Heart left ventricle (tissue), 16 donors: ENCODE measurements around the gene GTF3C5. TPM values are rescaled to one million over a fixed set of nuclear protein-coding genes. Genes with fewer than 3 reads are reported as not detected.
A peak's percentile ranks its signal among the peaks of the same experiment; 100 is the strongest.

Source experiments
- ATAC-seq, 4 donors: fragments of 200-7000 bp; cut with Tn5 transposase; one replicate each; pipeline ENCODE4 v1.9.1; 2020 to 2022; ENCODE audit warnings: moderate library complexity in 4 of 4, mild to moderate bottlenecking in 3 of 4, moderate number of reproducible peaks in 1 of 4
- DNase-seq, 5 donors: peaks; one replicate each; pipeline ENCODE4 v3.0.0-alpha.2; 2020
- H3K27ac ChIP-seq, 12 donors: fragments of 200-600 bp; sonication (generic) in 4 of 12; one replicate each; pipeline versions ENCODE4 v1.5.0 to v1.8.0; 2016 to 2022; ENCODE audit warnings: mild to moderate bottlenecking in 2 of 12
- H3K27me3 ChIP-seq, 9 donors: fragments of 200-600 bp; sonication (generic) in 2 of 9; one replicate each; pipeline versions ENCODE4 v1.5.1 to v1.8.0; 2016 to 2022; ENCODE audit warnings: mild to moderate bottlenecking in 3 of 9
- H3K36me3 ChIP-seq, 9 donors: fragments of 200-600 bp; sonication (generic) in 2 of 9; one replicate each; pipeline versions ENCODE4 v1.5.0 to v1.8.0; 2018 to 2022; ENCODE audit warnings: mild to moderate bottlenecking in 2 of 9
- H3K4me1 ChIP-seq, 12 donors: fragments of 200-600 bp; sonication (generic) in 4 of 12; one replicate each; pipeline versions ENCODE4 v1.5.0 to v1.8.0; 2016 to 2022; ENCODE audit warnings: mild to moderate bottlenecking in 3 of 12
- H3K4me3 ChIP-seq, 12 donors: fragments of 200-600 bp; sonication (generic) in 4 of 12; one replicate each; pipeline versions ENCODE4 v1.5.0 to v1.8.0; 2017 to 2022; ENCODE audit warnings: mild to moderate bottlenecking in 9 of 12, moderate library complexity in 4 of 12
- H3K9me3 ChIP-seq, 12 donors: fragments of 200-600 bp; sonication (generic) in 4 of 12; one replicate each; pipeline versions ENCODE4 v1.5.0 to v1.8.0; 2016 to 2022; ENCODE audit warnings: mild to moderate bottlenecking in 1 of 12
- POLR2A ChIP-seq, 2 donors: fragments of 450-650 bp; IDR thresholded peaks; one replicate each; pipeline ENCODE4 v1.6.1; 2017; ENCODE audit warnings: antibody characterized with exemption in 2 of 2, mild to moderate bottlenecking in 2 of 2, moderate library complexity in 2 of 2
- WGBS, 4 donors: extraction: QIAGEN DNeasy Blood & Tissue Kit in 2 of 4; methylation state at CpG; one replicate each; pipeline versions ENCODE4 v1.1.5 to v1.1.7; 2013 to 2018; 5-methylcytosine and 5-hydroxymethylcytosine counted together
- intact Hi-C, 10 donors: fragments of 100-400 bp; cut with DNase I; formaldehyde crosslinking; loops; one replicate each; pipeline versions ENCODE4 v1.11.1 to v1.14.2; 2022
- long read RNA-seq, 3 donors: library from polyadenylated mRNA; unstranded; transcript quantifications; one replicate each; pipeline ENCODE4 v2.0.0, GENCODE V29; 2020 to 2021
- polyA plus RNA-seq, 2 donors: library from polyadenylated mRNA; stranded (reverse); fragments of 200-250 nt; gene quantifications; one replicate each; pipeline ENCODE4 v1.2.3, GENCODE V29; 2013
- total RNA-seq, 9 donors: library from RNA; depleted of rRNA in 2 of 9; stranded (reverse); fragments of >200 nt in 2 of 9; fragmentation: NEBNext Ultra II Directional in 3 of 9; extraction: Animal tissue kit (Norgen Biotek cat#: 25700) in 3 of 9; gene quantifications; one replicate each; pipeline versions ENCODE4 v1.1.0 to v1.2.4, GENCODE V29; 2016 to 2023
- TF ChIP-seq, protein P1 (sequence below), 12 donors: fragments of 200-600 bp; sonication (generic) in 4 of 12; IDR thresholded peaks; one replicate each; pipeline versions ENCODE4 v1.5.0 to v1.8.0; 2018 to 2022; ENCODE audit warnings: antibody characterized with exemption in 12 of 12, mild to moderate bottlenecking in 5 of 12
- donor health status: ischemic (EF 13 %, LVEDD 7.1; RV severe dilation, severe dysfunction).
- donor health status: healthy with polysubstance abuse.
- donor health status: DM: no; HTN: yes; CAD: no.
- donor health status: DM: no; HTN: no; CAD: no.
- donor health status: ischemic (EF 25% LVEDD 6.9; RV normal size, moderate dysfunction).
- donor health status: ischemic (EF 25% LVEDD 5.7; RV mildly dilated, moderate dysfunction).
- donor health status: healthy.
- donor health status: DM: yes; HTN: yes; CAD: no.
- donor health status: ischemic (EF 35%, LVEDD 5.7; RV mildly dilated, moderate dysfunction).
- donor health status: nonischemic (EF 11% LVEDD 7.7; RV severe dilation, severe dysfunction).
- donor health status: DM: yes; HTN: yes; CAD: no.
- donor health status: PGD.
- donor health status: ischemic (EF 29% LVEDD 5.4; RV normal size, mild dysfunction).
- donor health status: nonischemic (EF 23%, LVEDD 6.1; RV moderate dilation, normal function).

GTF3C5 gene, protein sequence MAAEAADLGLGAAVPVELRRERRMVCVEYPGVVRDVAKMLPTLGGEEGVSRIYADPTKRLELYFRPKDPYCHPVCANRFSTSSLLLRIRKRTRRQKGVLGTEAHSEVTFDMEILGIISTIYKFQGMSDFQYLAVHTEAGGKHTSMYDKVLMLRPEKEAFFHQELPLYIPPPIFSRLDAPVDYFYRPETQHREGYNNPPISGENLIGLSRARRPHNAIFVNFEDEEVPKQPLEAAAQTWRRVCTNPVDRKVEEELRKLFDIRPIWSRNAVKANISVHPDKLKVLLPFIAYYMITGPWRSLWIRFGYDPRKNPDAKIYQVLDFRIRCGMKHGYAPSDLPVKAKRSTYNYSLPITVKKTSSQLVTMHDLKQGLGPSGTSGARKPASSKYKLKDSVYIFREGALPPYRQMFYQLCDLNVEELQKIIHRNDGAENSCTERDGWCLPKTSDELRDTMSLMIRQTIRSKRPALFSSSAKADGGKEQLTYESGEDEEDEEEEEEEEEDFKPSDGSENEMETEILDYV
- total RNA-seq: 10 to 100 TPM; 22.9 to 45.8 (median 34.5) TPM
- 10 to 100 TPM; 46.7 to 51.7 TPM for polyA plus RNA-seq
- long read RNA-seq, donor 1, transcript GTF3C5-202 (11 exons, 2,406 nt): major isoform, 14 of 53 reads
- long read RNA-seq, donor 1, partial matches to known transcripts: 35 of 53 reads
- long read RNA-seq, donor 1, other reads (novel, unspliced or antisense): 4 of 53 reads
- long read RNA-seq, donor 2, transcript GTF3C5-202 (11 exons, 2,406 nt): major isoform, 70 of 96 reads
- long read RNA-seq, donor 2, partial matches to known transcripts: 18 of 96 reads
- long read RNA-seq, donor 2, other reads (novel, unspliced or antisense): 6 of 96 reads
- long read RNA-seq, donor 3, transcript GTF3C5-202 (11 exons, 2,406 nt): major isoform, 20 of 42 reads
- long read RNA-seq, donor 3, partial matches to known transcripts: 17 of 42 reads
- long read RNA-seq, donor 3, other reads (novel, unspliced or antisense): 5 of 42 reads

DNA sequence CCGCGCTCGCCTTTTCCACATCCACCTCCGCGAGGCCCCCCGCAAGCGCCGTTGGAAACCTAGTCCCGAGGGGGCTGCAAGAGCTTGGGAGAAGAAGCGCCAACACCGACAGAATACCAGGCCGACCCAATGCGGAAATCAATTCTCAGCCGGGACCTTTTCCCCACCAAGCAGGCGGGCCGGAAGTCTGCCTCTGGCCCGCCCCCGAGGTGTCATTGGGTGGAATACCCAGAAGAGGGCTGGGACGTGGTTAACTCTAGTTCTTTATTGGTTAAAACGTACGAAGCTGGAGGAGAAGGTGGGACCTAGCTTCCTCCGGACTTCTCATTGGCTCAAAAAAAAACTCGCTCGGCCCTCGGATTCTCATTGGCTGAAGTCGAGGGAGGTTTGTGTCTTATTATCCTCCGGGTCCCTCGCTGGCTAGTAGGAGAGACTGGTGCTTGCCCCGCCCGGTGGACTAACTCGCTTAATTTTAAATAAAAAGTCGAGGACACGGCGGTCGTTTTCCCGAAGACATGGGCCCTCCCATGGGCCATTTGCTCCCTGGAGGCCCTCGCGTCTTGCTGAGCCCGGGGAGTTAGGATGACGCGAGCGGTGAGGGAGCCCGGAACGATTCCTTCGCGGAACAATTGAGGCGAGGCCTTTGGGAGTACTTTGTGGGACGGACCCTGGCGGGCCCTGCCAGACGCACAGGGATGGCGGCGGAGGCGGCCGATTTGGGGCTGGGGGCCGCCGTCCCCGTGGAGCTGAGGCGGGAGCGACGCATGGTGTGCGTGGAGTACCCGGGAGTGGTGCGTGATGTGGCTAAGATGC is at the start of gene GTF3C5:
TSS of gene GTF3C5 (plus strand) at position 681 of the 813 bp plus-strand sequence. CDS start at position 696, 15 bp downstream.
- DNase-seq (peak; percentile 93 to 95 (median 94)), ATAC-seq (peak; percentile 98 to 99 (median 99))
- TF ChIP-seq, protein P1, sequence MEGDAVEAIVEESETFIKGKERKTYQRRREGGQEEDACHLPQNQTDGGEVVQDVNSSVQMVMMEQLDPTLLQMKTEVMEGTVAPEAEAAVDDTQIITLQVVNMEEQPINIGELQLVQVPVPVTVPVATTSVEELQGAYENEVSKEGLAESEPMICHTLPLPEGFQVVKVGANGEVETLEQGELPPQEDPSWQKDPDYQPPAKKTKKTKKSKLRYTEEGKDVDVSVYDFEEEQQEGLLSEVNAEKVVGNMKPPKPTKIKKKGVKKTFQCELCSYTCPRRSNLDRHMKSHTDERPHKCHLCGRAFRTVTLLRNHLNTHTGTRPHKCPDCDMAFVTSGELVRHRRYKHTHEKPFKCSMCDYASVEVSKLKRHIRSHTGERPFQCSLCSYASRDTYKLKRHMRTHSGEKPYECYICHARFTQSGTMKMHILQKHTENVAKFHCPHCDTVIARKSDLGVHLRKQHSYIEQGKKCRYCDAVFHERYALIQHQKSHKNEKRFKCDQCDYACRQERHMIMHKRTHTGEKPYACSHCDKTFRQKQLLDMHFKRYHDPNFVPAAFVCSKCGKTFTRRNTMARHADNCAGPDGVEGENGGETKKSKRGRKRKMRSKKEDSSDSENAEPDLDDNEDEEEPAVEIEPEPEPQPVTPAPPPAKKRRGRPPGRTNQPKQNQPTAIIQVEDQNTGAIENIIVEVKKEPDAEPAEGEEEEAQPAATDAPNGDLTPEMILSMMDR (IDR thresholded peaks at IDR 0.05): peak in 2 of 12 donors; percentile 5 to 21
- peak in 1 of 2 donors; percentile 52 for TF ChIP-seq POLR2A (IDR thresholded peaks at IDR 0.05)
- H3K36me3 ChIP-seq: peaks cover 0 to 5% (median 0%) of the 10 kb centered on the region in 9 donors
- 0% methylated on average over 35 to 63 of the region's 63 CpGs for WGBS, 4 donors
- peak within 1 kb of the TSS; percentile 81 to 96 (median 90) for H3K27ac ChIP-seq
- H3K27me3 ChIP-seq: no peaks in the 10 kb centered on the region
- intact Hi-C loops: loop anchor here in 2 of 10 donors (5.0 kb wide), 2 partner anchors 112 to 117 kb away; no protein-coding TSS in a partner anchor
- H3K4me3 ChIP-seq: peak within 1 kb of the TSS; percentile 69 to 99 (median 92)
- peaks cover 8 to 37% (median 23%) of the 10 kb centered on the region in 12 donors for H3K4me1 ChIP-seq
- H3K9me3 ChIP-seq: no peaks in the 10 kb centered on the region

DNA sequence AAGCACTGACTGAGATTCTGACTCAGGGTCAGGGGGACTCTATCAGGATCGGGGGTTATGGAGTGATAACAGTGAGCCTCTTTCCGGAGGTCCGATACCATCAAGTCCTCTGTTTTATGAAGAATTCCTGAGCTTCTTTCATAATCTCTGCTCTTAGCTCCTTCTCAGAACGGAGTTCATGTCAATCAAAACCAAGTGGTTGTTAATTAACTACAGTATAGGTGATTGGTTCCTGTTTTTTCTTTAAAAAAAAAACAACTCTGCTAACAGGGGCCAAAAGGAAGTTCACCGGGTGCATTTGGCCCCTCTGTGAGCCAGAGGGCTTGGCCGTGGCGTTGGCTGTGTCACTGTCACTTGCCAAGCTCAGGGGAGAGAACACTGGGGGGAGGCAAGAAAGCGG is 48.3 kb upstream of the GTF3C5 start:
- DNase-seq (no peak), ATAC-seq (no peak)
- peaks cover 6 to 80% (median 26%) of the 10 kb centered on the region in 9 donors for H3K27me3 ChIP-seq
- H3K9me3 ChIP-seq: no peaks in the 10 kb centered on the region
- TF ChIP-seq, protein P1 (IDR thresholded peaks at IDR 0.05): no peak
- no peak for TF ChIP-seq POLR2A (IDR thresholded peaks at IDR 0.05)
- H3K27ac ChIP-seq: no peak overlapping the region
- H3K4me1 ChIP-seq: peaks cover 0 to 20% (median 1%) of the 10 kb centered on the region in 12 donors
- no peak overlapping the region for H3K4me3 ChIP-seq
- H3K36me3 ChIP-seq: no peaks in the 10 kb centered on the region
- intact Hi-C loops: no loop called here
- 54 to 58% (median 57%) methylated on average over 8 of the region's 8 CpGs for WGBS, 4 donors

DNA sequence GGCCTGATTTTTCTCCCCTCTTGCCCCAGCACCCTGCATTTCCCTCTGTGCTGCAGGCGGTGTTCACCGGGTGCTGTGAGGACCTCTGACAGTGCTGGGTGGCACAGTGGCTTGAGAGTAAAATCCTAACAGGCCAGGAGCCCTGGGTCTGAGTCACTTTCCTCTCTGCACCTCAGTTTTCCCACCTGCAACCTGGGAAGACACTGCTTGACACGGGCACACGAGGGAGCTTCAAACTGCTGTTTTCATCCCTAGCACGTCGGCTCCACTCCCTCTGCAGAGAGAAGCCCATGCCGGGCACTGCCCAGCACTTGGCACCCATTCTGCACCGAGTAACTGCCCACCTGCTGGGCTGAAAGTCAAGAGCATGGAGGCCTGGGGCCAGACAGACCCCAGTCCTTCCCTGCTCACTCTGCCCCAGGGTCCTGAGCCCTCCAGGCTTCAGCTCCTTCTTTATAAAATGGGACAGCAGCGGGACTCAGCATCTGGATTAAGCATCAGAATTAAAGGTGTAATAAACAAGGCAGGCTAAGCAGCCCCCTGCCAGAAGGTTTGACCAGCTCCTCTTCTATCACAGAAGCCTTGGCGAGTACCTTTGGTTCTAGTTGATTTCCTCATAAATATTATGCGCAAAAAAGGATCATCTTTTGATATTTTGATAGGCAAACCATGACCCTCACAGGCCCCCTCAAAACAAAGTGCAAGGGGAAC is 47.2 kb upstream of the GTF3C5 start:
- intact Hi-C loops: no loop called here
- Histone ChIP-seq H3K27me3 (peaks cover 5 to 75% (median 19%) of the 10 kb centered on the region in 9 donors), H3K36me3 (no peaks in the 10 kb centered on the region), H3K27ac (no peak overlapping the region), H3K4me3 (no peak overlapping the region), H3K4me1 (peaks cover 0 to 17% (median 1%) of the 10 kb centered on the region in 12 donors), H3K9me3 (no peaks in the 10 kb centered on the region)
- TF ChIP-seq POLR2A (IDR thresholded peaks at IDR 0.05): no peak
- TF ChIP-seq, protein P1 (IDR thresholded peaks at IDR 0.05): no peak
- ATAC-seq (no peak), DNase-seq (no peak)
- WGBS, 4 donors: 80 to 86% (median 82%) methylated on average over 11 of the region's 11 CpGs
